D721Med (cell line): ENCODE measurements around the gene GFRA1.
"Not testable (repeated sequence)": the region's sequence is repeated elsewhere in the genome, so short reads cannot be mapped to it uniquely, and the experiment has no call there.

Experiments used
- DNase-seq: peaks from one replicate; pipeline ENCODE4 v3.0.0; 2011; ENCODE audit warnings: low spot score; ENCODE audit not compliant: insufficient read length
- FAIRE-seq: peaks from 2 replicates; lab custom pipeline; 2011; peaks lifted over from hg19 to GRCh38; lab: Jason Lieb, UNC
- TF ChIP-seq, protein P1 (sequence below): IDR thresholded peaks from 2 replicates; pipeline ENCODE4 v1.5.1; 2012; ENCODE audit warnings: mild to moderate bottlenecking, control low read depth; ENCODE audit not compliant: insufficient read depth; ENCODE audit errors: missing control alignments

The GFRA1 gene

DNA sequence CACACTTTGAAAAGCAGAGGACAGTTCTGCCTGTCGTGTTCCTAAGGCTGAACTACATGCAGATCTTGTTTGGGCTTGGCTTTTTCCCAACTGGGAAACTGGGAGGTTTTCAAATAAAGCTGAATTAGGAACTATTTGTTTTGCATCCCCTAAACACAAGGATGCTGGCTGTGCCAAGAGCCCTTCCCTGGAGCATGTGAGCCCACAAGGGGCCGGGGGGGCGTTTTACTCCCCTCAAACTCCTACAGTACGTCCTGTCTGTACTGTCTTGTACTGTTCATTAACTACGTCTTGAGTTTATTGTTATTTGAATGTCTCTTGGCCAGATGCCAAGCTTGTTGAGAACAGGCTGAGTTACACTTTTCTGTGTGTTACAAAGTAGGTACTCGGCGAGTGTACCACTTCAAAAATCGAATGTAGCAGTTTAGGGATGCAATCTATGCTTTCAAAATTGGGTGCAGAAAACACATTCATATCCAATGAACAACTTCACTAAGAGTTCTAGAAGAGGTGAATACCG is 94.9 kb downstream of the GFRA1 start:
- DNase-seq (no peak), FAIRE-seq (no peak)
- TF ChIP-seq, protein P1, sequence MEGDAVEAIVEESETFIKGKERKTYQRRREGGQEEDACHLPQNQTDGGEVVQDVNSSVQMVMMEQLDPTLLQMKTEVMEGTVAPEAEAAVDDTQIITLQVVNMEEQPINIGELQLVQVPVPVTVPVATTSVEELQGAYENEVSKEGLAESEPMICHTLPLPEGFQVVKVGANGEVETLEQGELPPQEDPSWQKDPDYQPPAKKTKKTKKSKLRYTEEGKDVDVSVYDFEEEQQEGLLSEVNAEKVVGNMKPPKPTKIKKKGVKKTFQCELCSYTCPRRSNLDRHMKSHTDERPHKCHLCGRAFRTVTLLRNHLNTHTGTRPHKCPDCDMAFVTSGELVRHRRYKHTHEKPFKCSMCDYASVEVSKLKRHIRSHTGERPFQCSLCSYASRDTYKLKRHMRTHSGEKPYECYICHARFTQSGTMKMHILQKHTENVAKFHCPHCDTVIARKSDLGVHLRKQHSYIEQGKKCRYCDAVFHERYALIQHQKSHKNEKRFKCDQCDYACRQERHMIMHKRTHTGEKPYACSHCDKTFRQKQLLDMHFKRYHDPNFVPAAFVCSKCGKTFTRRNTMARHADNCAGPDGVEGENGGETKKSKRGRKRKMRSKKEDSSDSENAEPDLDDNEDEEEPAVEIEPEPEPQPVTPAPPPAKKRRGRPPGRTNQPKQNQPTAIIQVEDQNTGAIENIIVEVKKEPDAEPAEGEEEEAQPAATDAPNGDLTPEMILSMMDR = no peak

DNA sequence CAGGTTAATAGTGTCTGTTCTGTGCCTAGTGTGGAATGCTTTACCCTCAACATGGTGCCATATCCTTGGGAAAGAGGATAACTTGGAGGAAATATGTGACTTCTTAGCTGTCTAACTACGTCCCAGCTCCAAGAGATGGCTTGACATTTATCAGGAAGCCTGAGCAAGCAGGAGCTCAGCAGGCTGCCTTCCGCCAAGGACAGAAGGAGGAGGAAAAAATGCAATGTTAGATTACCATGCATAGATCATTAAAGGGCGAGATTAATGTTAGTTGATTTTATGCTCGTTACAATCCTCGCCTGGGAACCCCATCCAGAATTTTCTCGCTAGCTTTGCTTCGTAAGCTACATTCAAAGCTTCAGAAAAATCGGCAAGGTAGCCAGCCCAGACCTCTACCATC is 97.8 kb downstream of the GFRA1 start:
- DNase-seq = no peak
- FAIRE-seq = no peak
- TF ChIP-seq, protein P1 = no peak

DNA sequence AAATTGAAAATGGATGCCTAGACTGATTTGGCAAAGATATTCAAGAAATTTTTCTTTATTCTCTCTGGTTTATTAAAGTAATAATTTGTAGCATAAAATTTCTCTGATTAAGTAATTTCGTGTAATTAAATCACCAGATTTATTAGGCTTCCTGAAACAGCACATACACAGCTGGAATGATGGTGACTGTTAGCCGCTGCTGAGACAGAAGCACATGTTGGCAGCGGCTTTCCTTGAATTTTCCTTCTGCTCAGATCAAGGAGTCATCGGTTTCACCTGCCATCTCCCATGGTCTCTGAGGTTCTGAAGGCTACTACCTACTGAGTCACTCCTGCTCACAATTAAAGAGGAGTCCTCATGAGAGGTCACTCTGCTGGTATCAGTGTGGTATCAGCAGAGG is 101.5 kb downstream of the GFRA1 start:
- TF ChIP-seq, protein P1 = no peak
- DNase-seq (no peak), FAIRE-seq (no peak)

DNA sequence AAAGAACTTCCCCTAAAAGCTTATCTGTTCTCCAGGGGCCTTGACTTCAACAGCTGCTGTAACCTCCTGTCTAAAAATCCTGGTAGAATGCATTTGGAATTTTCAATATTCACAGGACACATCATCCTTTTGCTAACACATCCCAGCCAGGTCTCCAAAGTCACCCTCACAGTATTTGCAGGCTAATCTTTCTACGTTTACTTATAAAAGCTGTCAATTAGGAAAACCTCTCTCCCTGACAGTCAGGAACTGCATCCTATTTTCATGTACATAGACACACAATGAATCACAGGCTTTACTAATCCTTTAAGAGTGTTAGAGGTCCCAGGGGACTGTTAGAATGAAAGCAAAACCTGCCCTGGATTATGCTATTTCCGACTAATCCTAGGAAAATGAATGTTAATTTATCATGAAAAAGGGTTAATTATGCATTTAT is 102.2 kb downstream of the GFRA1 start:
- FAIRE-seq (no peak), DNase-seq (no peak)
- TF ChIP-seq, protein P1 = no peak

DNA sequence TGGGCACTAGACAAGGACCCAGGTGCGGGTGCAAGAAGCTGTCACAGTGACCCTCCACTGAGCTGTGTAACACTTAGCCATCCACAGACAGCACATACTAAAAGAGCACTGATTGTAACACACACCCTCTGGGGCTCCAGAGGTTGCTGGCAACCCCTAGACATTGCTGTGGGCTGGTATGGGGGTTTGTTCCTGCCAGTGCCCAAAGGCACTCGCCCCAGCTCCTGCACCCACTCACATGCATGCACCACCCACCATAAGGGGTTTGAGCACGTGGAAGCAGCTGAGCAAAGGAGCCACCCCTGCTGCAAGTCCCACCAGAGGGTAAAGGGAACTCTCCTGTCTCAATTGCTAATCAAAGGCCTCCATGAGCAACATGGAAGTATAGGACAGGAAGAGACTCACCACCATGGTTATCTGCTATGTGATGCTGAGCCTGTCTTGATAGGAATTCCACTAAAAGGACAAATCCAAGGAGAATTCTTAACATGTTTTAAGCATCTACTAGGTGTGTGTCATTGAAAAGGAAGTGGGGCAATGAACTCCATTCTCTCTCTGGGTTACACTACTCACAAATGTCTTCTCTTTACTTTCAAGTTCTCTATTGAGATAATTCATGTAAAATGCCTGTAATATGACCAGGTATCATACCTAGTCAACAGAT is 103.1 kb downstream of the GFRA1 start:
- TF ChIP-seq, protein P1 = no peak
- FAIRE-seq = no peak
- no peak for DNase-seq

DNA sequence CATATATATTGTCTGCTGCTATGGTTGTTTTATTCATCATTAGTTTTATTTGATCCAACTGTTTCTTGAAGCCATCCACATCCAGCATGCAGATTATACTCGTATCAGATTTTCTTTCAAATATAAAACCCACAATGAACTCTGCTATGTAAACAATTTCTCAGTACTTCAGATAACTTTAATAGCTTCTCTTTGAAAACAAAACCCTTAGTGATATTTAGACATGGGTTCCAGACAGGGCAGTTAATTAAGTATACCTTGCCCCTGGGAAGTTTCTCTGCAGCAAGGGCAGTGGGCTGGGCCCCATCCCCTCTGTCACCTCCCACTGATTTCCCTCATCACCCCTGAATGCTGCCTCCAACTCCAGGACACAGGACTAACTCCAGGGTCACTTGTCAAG is 104.3 kb downstream of the GFRA1 start:
- FAIRE-seq (no peak), DNase-seq (no peak)
- TF ChIP-seq, protein P1 = no peak

DNA sequence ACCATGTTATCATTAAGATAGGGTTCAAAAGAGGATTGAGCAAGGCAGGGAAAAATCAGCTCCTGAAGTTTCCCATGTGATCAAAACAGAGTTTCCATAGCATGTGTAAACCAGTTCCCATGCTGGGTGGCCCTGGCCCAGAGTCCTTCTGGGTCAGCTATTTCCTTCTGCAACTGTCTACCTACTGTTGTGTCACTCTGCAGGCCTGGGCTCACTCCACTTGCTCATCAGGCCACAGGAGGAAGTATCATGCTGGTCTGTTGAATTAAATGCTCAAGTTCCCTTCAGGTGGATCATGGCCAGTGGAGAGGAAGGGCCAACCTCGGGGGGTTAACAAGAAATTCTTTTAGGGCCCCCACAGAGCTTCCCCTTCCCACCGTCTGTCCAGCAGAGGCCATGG is 104.7 kb downstream of the GFRA1 start:
- no peak for FAIRE-seq
- TF ChIP-seq, protein P1 = no peak
- no peak for DNase-seq

DNA sequence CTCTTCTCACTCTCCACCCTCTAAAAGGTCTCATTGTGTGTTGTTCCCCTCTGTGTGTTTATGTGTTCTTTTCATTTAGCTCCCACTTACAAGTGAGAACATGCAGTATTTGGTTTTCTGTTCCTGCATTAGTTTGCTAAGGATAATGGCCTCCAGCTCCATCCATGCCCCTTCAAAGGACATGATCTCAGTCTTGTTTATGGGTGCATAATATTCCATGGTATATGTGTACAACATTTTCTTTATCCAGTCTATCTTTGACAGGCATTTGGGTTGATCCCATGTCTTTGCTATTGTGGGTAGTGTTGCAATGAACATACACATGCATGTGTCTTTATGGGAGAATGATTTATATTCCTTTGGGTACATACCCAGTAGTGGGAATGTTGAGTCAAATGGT is 107.1 kb downstream of the GFRA1 start:
- FAIRE-seq, DNase-seq: not testable (repeated sequence)
